H9 (cell line): ENCODE measurements around the gene DICER1. TPM values are rescaled to one million over a fixed set of nuclear protein-coding genes. Genes with fewer than 3 reads are reported as not detected.

Source experiments
- DNase-seq: peaks from one replicate; pipeline ENCODE4 v3.0.0-alpha.2; 2017
- H2AFZ ChIP-seq: one replicate; pipeline ENCODE4 v1.6.1; 2013; ENCODE audit warnings: mild to moderate bottlenecking, low read length, control low read depth, moderate library complexity
- H2AK5ac ChIP-seq: 2 replicates; pipeline ENCODE4 v1.6.1; 2013; ENCODE audit warnings: low read length, control low read depth, mixed read lengths; ENCODE audit not compliant: insufficient read length
- H2BK120ac ChIP-seq: one replicate; pipeline ENCODE4 v1.6.1; 2013; ENCODE audit warnings: low read depth, mild to moderate bottlenecking, low read length, control low read depth, inconsistent platforms; ENCODE audit not compliant: poor library complexity, severe bottlenecking
- H2BK12ac ChIP-seq: 2 replicates; pipeline ENCODE4 v1.6.1; 2013; ENCODE audit warnings: low read length, control low read depth, mixed read lengths, low read depth; ENCODE audit not compliant: insufficient read length
- H2BK15ac ChIP-seq: 2 replicates; pipeline ENCODE4 v1.6.1; 2013; ENCODE audit warnings: low read depth, low read length, control low read depth
- H2BK20ac ChIP-seq: one replicate; pipeline ENCODE4 v1.6.1; 2013; ENCODE audit warnings: low read depth, mild to moderate bottlenecking, low read length, control low read depth, inconsistent platforms; ENCODE audit not compliant: poor library complexity, severe bottlenecking
- H2BK5ac ChIP-seq: 2 replicates; pipeline ENCODE4 v1.6.1; 2013; ENCODE audit warnings: low read length, control low read depth, mixed read lengths; ENCODE audit not compliant: insufficient read length
- H3K14ac ChIP-seq: 2 replicates; pipeline ENCODE4 v1.6.1; 2013; ENCODE audit warnings: low read length, control low read depth; ENCODE audit not compliant: insufficient read depth
- H3K18ac ChIP-seq: 2 replicates; pipeline ENCODE4 v1.6.1; 2013; ENCODE audit warnings: low read depth, mild to moderate bottlenecking, mixed read lengths, low read length, control low read depth; ENCODE audit not compliant: insufficient read length
- H3K23ac ChIP-seq: 2 replicates; pipeline ENCODE4 v1.6.1; 2013; ENCODE audit warnings: low read length, control low read depth, mixed read lengths, low read depth; ENCODE audit not compliant: insufficient read length
- H3K23me2 ChIP-seq: 2 replicates; pipeline ENCODE4 v1.6.1; 2013; ENCODE audit warnings: low read depth, mild to moderate bottlenecking, mixed read lengths, low read length, control low read depth; ENCODE audit not compliant: insufficient read length, poor library complexity, severe bottlenecking
- H3K27ac ChIP-seq: 2 replicates; pipeline ENCODE4 v1.5.1; 2013; ENCODE audit warnings: low read length, control low read depth, mixed read lengths, low read depth; ENCODE audit not compliant: insufficient read length
- H3K27me3 ChIP-seq: 2 replicates; pipeline ENCODE4 v1.6.1; 2013; ENCODE audit warnings: low read length, control low read depth, inconsistent platforms; ENCODE audit not compliant: insufficient read depth
- H3K4ac ChIP-seq: 2 replicates; pipeline ENCODE4 v1.6.1; 2013; ENCODE audit warnings: low read depth, mild to moderate bottlenecking, control low read depth, inconsistent platforms, low read length, moderate library complexity
- H3K4me1 ChIP-seq: 2 replicates; pipeline ENCODE4 v1.6.1; 2013; ENCODE audit warnings: low read length, control low read depth, inconsistent platforms; ENCODE audit not compliant: insufficient read depth
- H3K4me2 ChIP-seq: 2 replicates; pipeline ENCODE4 v1.6.1; 2013; ENCODE audit warnings: low read length, control low read depth, mixed read lengths; ENCODE audit not compliant: insufficient read length, insufficient read depth
- H3K56ac ChIP-seq: 2 replicates; pipeline ENCODE4 v1.6.1; 2013; ENCODE audit warnings: low read depth, mild to moderate bottlenecking, mixed read lengths, low read length, control low read depth; ENCODE audit not compliant: insufficient read length
- H3K79me1 ChIP-seq: 2 replicates; pipeline ENCODE4 v1.6.1; 2013; ENCODE audit warnings: low read depth, mild to moderate bottlenecking, moderate library complexity, low read length, control low read depth, inconsistent platforms; ENCODE audit not compliant: insufficient read depth, poor library complexity, severe bottlenecking
- H3K79me2 ChIP-seq: 2 replicates; pipeline ENCODE4 v1.6.1; 2013; ENCODE audit warnings: low read length, control low read depth, inconsistent platforms; ENCODE audit not compliant: insufficient read depth
- H3K9ac ChIP-seq: 2 replicates; pipeline ENCODE4 v1.6.1; 2013; ENCODE audit warnings: low read length, control low read depth, mixed read lengths; ENCODE audit not compliant: insufficient read length; ENCODE audit errors: extremely low read depth
- H3K9me3 ChIP-seq: one replicate; pipeline ENCODE4 v1.6.1; 2013; ENCODE audit warnings: low read depth, low read length, inconsistent platforms; ENCODE audit not compliant: control insufficient read depth
- H3T11ph ChIP-seq: one replicate; pipeline ENCODE4 v1.6.1; 2013; ENCODE audit warnings: mild to moderate bottlenecking, low read length, control low read depth, inconsistent platforms
- H4K20me1 ChIP-seq: one replicate; pipeline ENCODE4 v1.6.1; 2013; ENCODE audit not compliant: control insufficient read depth, insufficient read length, insufficient read depth
- H4K5ac ChIP-seq: 2 replicates; pipeline ENCODE4 v1.6.1; 2013; ENCODE audit warnings: low read depth, mild to moderate bottlenecking, mixed read lengths, low read length, control low read depth; ENCODE audit not compliant: insufficient read length
- H4K8ac ChIP-seq: replicated peaks from 2 replicates; pipeline ENCODE4 v1.6.1; 2013; ENCODE audit warnings: low read length, control low read depth, mixed read lengths, low read depth; ENCODE audit not compliant: insufficient read length
- H4K91ac ChIP-seq: 2 replicates; pipeline ENCODE4 v1.6.1; 2013; ENCODE audit warnings: low read depth, mild to moderate bottlenecking, moderate library complexity, mixed read lengths, low read length, control low read depth; ENCODE audit not compliant: insufficient read length
- H3K27ac Mint-ChIP-seq, 3 experiments: 2 replicates in 2 of 3; 3 replicates in 1 of 3; pipeline ENCODE4 v1.8.0; 2020 to 2021; ENCODE audit warnings: mixed read lengths in 3 of 3, mild to moderate bottlenecking in 1 of 3, moderate library complexity in 1 of 3
- H3K27me3 Mint-ChIP-seq: 2 replicates; pipeline ENCODE4 v1.8.0; 2021; ENCODE audit warnings: low read depth, mild to moderate bottlenecking, moderate library complexity, mixed read lengths
- H3K36me3 Mint-ChIP-seq, 3 experiments: 2 replicates in 2 of 3; 3 replicates in 1 of 3; pipeline ENCODE4 v1.8.0; 2020 to 2021; ENCODE audit warnings: low read depth in 3 of 3, mixed read lengths in 3 of 3; ENCODE audit not compliant: insufficient read depth in 1 of 3
- H3K4me1 Mint-ChIP-seq, 2 experiments: 2 replicates each; pipeline ENCODE4 v1.8.0; 2020; ENCODE audit warnings: mixed read lengths in 2 of 2
- H3K4me3 Mint-ChIP-seq, 2 experiments: 2 replicates in 1 of 2; 3 replicates in 1 of 2; pipeline ENCODE4 v1.8.0; 2020 to 2021; ENCODE audit warnings: mild to moderate bottlenecking in 2 of 2, mixed read lengths in 2 of 2, moderate library complexity in 1 of 2
- H3K9me3 Mint-ChIP-seq, 2 experiments: 2 replicates in 1 of 2; 3 replicates in 1 of 2; pipeline ENCODE4 v1.8.0; 2020; ENCODE audit warnings: mild to moderate bottlenecking in 2 of 2, mixed read lengths in 2 of 2, moderate library complexity in 1 of 2
- WGBS: extraction: QIAGEN DNeasy Blood & Tissue Kit; methylation state at CpG from one replicate; pipeline ENCODE4 v1.1.7; 2013; ENCODE audit warnings: missing lambda C conversion rate, low lambda C conversion rate, mixed read lengths; ENCODE audit not compliant: insufficient read length; ENCODE audit errors: extremely low coverage; 5-methylcytosine and 5-hydroxymethylcytosine counted together
- total RNA-seq: library from RNA; stranded (reverse); gene quantifications from 2 replicates; pipeline ENCODE4 v1.2.1, GENCODE V29; 2021
- TF ChIP-seq, protein P1 (sequence below): fragments of 200-600 bp; sonication (generic); conservative IDR thresholded peaks from 3 replicates; pipeline ENCODE4 v1.8.0; 2021; ENCODE audit warnings: antibody characterized with exemption, mild to moderate bottlenecking

DICER1 gene
- total RNA-seq, 1 experiment from 2014 or later = 57.0 TPM

DNA sequence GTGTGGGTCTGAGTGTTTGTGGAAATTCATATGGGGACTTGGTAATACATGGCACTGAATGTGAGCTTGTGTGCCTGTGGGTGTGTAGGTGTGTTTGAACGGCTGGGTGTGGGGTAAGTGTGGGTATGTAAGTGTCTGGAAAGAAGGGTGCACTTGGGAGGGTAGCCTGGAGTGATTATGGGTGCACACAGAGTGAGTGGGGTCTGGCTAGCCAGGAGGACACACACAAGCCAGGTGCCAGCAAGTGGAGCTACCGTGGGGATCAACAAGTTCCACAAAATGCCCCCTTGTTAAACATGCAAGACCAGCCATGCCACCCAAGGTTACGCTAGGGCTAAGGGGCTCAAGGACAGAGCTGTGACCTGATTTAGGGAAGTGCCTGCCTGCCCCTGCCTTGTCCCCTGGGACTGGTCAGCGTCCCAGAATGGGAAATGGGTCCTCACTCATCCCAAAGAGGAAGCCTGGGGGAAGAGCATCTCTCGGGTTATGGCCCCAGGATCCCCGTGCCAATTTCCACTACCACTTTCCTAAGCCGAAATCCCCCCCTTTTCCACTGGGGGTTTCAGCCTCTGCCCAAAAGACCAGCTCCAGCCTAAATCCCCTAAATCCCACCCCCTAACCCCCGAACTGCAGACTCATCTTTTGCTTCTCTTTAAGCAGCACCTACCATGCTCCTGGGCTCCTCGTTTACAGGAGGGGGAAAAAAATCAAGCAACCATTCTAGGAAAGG, 118.6 kb downstream of the DICER1 start:
- Mint-ChIP-seq H3K4me1 (peaks cover 4 to 5% of the 10 kb centered on the region in 2 experiments; a peak in 2 of 4 replicates), H3K27ac (no peak overlapping the region), H3K4me3 (no peak overlapping the region), H3K9me3 (no peaks in the 10 kb centered on the region), H3K27me3 (peaks cover 30% of the 10 kb centered on the region), H3K36me3 (no peaks in the 10 kb centered on the region)
- no peaks in the 10 kb centered on the region for H3K23me2 ChIP-seq
- no peak overlapping the region for H3K14ac ChIP-seq
- no peak overlapping the region for H3K4me2 ChIP-seq
- H3K79me2 ChIP-seq = no peaks in the 10 kb centered on the region
- H3K23ac ChIP-seq = no peak overlapping the region
- no peak overlapping the region for H2BK120ac ChIP-seq
- DNase-seq = no peak
- H3K27ac ChIP-seq = no peak overlapping the region
- no peak overlapping the region for H2BK20ac ChIP-seq
- H3K18ac ChIP-seq = no peak overlapping the region
- H2BK12ac ChIP-seq = no peak overlapping the region
- TF ChIP-seq, protein P1, sequence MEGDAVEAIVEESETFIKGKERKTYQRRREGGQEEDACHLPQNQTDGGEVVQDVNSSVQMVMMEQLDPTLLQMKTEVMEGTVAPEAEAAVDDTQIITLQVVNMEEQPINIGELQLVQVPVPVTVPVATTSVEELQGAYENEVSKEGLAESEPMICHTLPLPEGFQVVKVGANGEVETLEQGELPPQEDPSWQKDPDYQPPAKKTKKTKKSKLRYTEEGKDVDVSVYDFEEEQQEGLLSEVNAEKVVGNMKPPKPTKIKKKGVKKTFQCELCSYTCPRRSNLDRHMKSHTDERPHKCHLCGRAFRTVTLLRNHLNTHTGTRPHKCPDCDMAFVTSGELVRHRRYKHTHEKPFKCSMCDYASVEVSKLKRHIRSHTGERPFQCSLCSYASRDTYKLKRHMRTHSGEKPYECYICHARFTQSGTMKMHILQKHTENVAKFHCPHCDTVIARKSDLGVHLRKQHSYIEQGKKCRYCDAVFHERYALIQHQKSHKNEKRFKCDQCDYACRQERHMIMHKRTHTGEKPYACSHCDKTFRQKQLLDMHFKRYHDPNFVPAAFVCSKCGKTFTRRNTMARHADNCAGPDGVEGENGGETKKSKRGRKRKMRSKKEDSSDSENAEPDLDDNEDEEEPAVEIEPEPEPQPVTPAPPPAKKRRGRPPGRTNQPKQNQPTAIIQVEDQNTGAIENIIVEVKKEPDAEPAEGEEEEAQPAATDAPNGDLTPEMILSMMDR = no peak
- no peak overlapping the region for H4K91ac ChIP-seq
- no CpG with 5 or more reads among the region's 9 CpGs for WGBS
- H3K27me3 ChIP-seq = no peaks in the 10 kb centered on the region
- no peak overlapping the region for H3T11ph ChIP-seq
- no peak overlapping the region for H2BK5ac ChIP-seq
- H2AK5ac ChIP-seq = no peak overlapping the region
- no peaks in the 10 kb centered on the region for H3K9me3 ChIP-seq
- no peaks in the 10 kb centered on the region for H4K20me1 ChIP-seq
- no peak overlapping the region for H2AFZ ChIP-seq
- no peak overlapping the region for H3K56ac ChIP-seq
- no peak overlapping the region for H3K4ac ChIP-seq
- H4K8ac ChIP-seq = no peak overlapping the region
- H4K5ac ChIP-seq = no peak overlapping the region
- H3K79me1 ChIP-seq = no peaks in the 10 kb centered on the region
- H3K4me1 ChIP-seq = no peaks in the 10 kb centered on the region
- H3K9ac ChIP-seq = no peak overlapping the region
- H2BK15ac ChIP-seq = no peak overlapping the region
